HG02884 (cell line): ENCODE results near the gene NEK8.
A peak's percentile ranks its signal among the peaks of the same experiment; 100 is the strongest.

Source experiments
- ATAC-seq: cut with Tn5 transposase; IDR thresholded peaks from one replicate; pipeline ENCODE4 v1.9.1; 2021; ENCODE audit warnings: mild to moderate bottlenecking, moderate library complexity; ENCODE audit not compliant: unreplicated experiment

The NEK8 gene

DNA sequence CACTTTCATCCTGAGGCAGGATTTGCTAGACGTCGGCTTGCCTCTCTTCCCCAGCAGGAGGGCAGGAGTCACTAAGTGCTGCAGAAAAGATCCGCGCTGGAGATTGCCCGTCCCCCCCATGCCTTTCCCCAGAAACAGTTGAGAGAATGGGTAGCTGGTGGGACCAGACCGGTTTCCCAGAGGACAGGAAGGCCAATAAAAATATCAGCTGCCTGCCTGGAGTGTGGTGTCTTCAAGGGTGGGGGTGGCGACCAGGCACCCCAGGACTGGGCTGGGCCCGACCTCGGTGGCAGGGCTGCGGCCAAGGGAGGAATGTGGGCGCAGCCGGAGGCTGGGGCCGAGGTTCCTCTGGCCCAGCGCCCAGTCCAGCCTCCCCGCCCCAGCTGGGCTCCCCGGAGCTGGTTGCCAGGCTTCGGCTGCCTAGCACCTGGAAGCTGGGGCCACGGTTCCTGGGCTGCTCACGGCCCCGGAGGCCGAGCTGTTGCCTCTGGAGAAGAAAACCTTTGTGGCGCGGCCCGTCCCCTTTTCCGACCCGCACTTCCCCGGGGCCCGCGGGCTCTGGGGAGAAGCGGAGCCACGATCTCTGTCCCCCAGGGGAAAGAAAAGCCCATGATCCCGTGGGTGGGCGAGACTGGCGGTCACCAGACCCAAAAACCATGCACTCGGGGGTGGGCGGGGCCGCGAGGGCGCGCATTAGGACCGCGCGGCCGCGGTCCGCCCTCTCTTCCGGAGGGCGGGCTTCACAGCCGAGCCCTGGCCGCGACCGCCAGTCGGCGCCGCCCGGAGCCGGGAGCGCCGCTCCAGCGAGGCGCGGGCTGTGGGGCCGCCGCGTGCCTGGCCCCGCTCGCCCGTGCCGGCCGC is 14.9 kb downstream of the NEK8 start, which contains the start of gene TRAF4:
Gene TRAF4 (plus strand): TSS at position 769 of the 861 bp plus-strand sequence. CDS start 102 bp downstream, outside the sequence.
- peak; percentile 49 for ATAC-seq

DNA sequence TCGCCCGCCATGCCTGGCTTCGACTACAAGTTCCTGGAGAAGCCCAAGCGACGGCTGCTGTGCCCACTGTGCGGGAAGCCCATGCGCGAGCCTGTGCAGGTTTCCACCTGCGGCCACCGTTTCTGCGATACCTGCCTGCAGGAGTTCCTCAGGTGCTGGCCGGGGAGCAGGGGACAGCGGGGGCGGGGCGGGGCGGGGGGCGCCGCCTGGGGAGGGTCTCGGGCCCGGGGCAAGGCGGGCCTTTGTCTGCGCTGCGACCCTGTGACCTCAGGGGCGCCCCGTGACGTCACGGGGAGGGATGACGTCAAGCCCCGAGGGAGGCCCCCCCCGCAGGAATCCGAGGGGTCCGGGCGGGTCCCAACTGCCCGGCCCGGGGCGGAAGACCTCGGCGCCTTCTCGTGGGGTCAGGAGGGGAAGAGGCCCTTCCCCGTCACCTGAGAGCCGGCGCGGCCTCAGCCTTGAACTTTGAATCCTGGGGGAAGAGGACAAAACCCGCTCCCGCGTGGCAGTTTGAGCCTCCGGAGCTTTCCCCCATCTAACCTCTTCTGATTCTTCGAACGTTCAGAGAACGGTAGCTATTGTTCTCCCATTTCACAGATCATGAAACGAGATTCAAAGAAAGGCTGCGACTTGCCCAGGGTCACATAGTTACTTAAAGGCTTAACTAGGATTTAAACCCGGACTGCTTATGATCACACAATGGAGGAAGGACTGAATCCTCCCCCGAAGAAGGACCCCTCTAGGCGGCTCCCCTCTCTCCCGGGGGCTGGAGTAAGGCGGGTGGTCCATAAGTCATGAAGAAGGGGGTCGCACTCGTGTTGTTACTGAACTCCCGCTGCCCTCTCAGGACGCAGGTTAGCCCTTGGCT is 15.8 kb downstream of the NEK8 start:
- ATAC-seq, result no peak

DNA sequence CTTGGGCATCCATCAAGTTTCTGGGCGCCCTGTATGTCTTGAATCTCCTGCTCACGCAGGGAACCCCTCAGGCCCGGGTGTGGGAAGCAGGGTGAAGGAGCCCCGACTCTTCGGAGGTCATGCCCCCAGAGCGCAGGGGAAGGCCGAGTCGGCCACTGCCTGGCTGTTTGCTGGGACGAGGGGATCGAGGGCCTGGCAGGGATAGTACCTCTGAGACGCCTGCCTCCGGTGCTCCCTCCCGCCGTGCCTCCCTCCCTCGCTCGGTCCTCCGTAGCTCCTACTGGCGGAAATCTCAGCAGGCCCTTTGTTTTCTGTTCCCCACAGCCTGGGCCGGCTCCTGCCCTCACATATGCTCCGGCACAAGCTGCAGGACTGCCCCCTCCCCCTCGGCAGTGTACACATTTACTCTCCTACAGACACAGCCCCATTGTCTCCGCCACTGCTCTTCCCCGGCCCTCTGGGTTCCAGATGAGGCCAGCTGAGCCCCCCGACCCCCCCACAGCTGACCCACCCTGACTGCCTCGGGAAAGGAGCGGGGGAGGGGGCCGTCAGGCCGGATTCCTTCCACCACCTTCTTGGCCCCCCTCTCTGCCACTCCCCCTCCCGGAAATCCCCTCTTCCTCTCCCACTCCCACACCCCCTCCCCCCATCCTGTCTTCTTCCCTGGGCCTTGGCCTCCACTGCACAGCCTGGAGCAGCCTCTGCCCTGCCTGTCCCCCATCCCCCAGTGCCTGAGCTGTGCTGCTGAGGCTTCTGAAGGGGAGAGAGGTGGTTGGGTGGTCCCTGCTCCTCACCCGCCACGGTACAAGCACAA is 16.6 kb downstream of the NEK8 start:
- no peak for ATAC-seq

DNA sequence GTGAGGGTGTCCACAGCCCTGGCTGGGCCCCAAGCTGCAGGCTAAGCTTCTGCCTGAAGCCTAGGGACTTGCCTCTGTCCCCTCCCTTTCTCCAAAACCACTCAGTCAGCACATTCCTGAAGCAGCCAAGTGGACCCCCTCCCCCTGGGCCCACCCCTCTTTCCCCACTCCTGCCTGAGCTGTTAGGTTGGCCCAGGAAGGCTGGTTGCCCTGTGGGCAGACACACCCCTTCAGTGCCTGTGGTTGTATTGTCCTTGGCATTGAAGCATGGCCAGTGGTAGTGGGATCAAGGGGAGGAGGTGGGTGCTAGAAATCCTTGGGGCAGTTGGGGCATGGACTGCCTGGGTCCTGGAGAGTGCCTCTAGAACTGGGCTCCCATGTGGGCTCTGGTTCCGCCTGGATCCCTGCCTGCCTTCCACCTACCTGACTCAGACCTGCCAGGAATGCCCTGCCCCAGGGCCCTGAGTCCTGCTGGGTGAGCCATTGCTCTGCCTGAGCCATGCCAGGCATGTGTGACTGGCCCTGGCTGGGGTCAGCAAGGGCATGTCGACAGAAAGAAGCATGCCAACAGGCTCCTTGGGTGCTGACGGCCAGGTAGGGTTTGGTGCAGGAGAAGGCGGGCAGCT is 17.3 kb downstream of the NEK8 start:
- ATAC-seq, result no peak

DNA sequence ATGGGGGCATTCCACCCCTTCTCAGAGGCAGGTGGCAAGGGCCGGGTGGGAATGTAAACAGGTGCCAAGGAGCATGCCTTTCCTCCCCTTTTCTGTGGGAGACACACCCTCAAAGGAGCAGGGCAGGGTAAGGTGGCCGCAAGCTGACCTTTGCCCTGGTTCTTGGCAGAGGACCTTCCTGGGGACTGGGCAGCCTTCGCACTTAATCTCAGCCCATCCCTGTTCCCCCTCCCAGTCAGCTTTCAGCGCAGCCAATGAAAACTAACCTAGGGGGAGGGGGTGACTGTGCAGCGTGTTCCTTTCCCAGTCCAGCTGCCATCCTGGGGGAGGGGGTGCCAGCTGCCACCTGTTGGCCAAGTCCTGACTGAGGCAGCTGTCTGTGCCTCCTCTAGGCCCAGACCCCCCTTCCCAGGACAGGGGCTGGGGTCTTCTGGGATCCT is 18.0 kb downstream of the NEK8 start:
- no peak for ATAC-seq

DNA sequence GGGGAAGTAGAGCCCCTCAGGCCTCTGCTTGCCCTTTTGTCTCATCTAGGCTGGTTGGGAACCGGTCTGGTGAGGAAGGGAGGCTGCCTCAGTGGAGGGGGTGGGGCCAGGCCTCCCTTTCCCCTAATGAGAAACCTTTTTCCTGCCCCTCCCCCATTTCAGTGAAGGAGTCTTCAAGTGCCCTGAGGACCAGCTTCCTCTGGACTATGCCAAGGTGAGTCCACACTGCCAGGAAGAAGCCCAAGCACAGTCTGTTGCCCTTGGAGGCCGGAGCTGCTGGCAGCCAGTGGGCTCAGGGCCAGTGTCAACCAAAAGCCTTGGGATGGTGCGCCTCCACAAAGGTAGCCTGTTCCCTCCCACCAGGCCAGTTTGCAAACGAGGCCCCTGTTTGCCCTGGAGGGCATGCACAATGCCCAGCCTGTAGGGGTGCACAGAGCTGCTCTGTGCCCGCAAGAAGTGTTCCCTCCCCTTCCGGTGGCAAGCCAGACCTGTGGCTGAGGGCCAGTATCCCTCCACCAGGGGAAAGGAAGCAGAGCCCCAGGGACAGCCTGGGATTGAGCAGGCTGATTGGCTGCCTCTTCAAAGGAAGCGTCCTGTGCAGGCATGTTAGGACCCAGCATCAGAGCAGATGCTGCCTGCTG is 18.6 kb downstream of the NEK8 start:
- ATAC-seq, result no peak

DNA sequence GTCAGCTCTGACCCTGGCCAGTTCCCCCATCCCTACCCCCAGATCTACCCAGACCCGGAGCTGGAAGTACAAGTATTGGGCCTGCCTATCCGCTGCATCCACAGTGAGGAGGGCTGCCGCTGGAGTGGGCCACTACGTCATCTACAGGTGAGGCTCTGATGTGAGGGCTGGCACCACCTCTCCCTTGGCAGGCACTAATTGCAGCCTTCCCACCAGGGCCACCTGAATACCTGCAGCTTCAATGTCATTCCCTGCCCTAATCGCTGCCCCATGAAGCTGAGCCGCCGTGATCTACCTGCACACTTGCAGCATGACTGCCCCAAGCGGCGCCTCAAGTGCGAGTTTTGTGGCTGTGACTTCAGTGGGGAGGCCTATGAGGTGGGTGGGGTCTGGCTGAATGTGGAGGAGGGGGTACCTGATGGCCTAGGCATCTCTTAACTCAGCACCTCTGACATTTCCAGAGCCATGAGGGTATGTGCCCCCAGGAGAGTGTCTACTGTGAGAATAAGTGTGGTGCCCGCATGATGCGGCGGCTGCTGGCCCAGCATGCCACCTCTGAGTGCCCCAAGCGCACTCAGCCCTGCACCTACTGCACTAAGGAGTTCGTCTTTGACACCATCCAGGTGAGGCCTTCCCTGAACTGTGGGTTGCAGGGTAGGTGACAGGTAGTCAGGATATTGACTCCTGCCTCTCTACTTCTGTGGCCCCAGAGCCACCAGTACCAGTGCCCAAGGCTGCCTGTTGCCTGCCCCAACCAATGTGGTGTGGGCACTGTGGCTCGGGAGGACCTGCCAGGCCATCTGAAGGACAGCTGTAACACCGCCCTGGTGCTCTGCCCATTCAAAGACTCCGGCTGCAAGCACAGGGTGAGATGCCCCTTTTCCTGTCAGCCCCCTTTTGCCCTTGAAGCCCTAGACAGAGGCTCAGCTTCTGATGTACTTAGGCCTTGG is 19.5 kb downstream of the NEK8 start:
- no peak for ATAC-seq

DNA sequence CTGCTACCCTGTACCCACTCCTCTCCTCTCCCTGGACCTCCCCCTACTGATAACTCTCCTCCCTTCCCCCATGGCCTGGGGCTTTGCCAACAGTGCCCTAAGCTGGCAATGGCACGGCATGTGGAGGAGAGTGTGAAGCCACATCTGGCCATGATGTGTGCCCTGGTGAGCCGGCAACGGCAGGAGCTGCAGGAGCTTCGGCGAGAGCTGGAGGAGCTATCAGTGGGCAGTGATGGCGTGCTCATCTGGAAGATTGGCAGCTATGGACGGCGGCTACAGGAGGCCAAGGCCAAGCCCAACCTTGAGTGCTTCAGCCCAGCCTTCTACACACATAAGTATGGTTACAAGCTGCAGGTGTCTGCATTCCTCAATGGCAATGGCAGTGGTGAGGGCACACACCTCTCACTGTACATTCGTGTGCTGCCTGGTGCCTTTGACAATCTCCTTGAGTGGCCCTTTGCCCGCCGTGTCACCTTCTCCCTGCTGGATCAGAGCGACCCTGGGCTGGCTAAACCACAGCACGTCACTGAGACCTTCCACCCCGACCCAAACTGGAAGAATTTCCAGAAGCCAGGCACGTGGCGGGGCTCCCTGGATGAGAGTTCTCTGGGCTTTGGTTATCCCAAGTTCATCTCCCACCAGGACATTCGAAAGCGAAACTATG is 20.4 kb downstream of the NEK8 start:
- ATAC-seq, result no peak

DNA sequence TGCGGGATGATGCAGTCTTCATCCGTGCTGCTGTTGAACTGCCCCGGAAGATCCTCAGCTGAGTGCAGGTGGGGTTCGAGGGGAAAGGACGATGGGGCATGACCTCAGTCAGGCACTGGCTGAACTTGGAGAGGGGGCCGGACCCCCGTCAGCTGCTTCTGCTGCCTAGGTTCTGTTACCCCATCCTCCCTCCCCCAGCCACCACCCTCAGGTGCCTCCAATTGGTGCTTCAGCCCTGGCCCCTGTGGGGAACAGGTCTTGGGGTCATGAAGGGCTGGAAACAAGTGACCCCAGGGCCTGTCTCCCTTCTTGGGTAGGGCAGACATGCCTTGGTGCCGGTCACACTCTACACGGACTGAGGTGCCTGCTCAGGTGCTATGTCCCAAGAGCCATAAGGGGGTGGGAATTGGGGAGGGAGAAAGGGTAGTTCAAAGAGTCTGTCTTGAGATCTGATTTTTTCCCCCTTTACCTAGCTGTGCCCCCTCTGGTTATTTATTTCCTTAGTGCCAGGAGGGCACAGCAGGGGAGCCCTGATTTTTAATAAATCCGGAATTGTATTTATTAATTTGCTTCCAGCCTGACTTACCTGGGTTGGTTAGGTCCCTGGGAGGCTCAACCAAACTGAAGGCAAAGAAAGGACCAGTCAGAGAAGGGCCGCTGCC is 21.1 kb downstream of the NEK8 start:
- no peak for ATAC-seq

DNA sequence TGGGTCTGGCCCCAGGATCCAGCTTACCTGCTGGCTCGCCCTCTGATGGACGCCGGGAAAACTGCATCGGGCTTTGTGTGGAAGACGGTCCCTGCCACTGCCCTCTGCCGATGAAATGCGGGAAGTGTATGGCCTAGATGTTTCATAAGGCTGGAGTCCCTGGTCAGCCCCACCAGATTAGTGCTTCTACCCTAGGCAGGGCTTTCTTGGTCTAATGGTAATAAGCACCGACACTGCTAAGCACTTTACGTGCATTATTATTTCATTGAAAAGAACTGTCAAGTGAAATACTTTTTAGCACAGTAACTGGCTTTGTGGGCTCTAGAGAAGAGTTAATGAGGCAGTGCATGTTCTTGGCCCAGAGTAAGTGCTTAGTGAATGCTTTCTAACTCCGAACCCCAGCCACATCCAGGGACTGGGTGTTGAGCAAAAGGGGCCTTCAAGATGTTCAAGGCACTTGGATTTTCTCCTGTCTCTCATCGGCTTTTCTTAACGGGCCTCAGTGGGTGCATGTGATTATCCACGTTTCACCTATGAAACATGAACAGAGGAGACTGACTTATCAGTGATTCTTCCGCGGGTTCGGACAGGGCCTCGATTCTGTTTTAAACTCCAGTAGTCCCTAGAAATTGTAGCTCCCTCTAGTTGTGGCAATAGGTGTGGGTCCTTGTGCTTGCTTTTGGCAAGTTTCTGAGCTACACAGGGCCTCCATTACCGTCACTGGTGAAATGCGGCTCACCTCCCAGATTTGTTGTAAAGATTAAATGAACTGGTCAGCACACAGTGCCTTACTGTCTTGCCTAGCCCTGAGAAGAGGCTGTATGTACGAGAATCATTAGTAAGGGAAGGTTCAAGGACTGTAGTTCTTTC is 21.8 kb downstream of the NEK8 start:
- ATAC-seq, result no peak

DNA sequence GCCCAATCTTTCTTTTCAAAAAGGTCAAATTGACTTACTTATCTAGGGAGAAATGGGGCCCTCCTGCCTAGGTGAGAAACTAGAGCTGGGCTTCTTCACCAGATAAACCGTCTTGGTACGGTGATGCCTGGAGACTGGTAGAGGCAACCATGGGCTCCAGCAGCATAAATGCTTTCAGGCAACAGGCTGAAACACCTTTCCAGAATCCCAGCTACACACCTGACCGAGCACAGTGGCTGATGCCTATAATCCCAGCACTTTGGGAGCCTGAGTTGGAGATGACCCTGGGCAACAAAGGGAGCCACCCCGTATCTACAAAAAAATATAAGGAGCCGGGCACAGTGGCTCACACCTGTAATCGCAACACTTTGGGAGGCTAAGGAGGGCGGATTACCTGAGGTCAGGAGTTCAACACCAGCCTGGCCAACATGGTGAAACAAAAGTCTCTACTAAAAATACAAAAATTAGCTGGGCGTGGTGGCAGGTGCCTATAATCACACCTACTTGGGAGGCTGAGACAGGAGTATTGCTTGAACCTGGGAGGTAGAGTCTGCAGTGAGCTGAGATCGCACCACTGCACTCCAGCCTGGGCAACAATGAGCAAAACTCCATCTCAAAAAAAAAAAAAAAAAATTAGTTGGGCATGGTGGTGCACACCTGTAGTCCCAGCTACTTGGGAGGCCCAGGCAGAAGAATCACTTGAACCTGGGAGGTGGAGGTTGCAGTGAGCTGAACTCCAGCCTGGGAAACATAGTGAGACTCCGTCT is 23.2 kb downstream of the NEK8 start:
- ATAC-seq, result no peak

DNA sequence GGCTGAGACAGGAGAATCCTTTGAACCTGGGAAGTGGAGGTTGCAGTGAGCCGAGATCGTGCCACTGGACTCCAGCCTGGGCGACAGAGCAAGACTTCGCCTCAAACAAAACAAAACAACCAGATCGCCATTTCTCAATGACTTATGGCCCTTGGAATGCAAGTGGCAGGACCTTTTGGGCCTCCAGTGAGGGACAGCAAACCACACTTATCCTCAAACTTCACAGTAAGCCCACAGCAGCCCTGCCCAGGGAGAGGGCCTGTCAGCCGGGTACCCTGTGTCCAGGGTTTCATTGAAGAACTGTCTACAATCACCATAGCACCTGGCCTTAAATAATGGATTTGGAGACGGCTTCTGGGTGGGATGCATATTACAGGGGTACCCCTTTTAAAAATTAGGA is 26.9 kb downstream of the NEK8 start:
- ATAC-seq, result no peak

DNA sequence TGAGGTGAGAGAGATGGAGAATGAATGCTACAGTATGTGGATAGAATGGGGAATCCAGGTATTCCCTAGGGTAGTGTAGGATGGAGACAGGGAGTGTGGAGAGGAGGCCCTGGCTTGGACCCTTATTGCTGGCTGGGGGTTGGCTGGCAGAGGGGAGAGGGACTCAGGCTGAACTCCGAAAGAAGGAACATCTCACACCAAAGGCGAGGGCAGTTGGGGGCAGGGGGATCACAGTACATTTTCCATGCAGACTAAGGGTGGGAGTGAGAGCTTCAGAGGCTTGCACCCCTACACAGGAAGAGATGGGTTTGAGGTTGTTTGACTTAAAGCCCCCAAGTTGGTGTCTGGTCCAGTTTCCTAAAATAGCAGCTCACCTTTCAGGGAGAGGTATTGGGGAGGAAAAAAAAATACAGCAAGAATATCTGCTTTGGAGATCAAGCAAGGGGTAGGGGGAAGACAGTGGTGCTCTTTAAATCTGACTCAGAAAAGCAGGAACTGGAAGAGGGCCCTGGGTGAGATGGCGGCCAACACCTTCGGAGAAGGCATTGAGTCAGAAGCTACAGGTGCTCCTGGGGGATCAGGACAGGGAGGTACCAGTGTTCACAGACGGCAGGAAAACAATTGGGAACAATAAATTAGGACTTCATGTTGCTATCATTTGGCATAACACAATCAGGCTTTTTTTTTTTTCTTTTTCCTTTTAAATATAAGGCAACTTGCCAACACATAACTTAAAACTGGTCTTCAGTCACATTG is 27.6 kb downstream of the NEK8 start:
- ATAC-seq, result no peak

DNA sequence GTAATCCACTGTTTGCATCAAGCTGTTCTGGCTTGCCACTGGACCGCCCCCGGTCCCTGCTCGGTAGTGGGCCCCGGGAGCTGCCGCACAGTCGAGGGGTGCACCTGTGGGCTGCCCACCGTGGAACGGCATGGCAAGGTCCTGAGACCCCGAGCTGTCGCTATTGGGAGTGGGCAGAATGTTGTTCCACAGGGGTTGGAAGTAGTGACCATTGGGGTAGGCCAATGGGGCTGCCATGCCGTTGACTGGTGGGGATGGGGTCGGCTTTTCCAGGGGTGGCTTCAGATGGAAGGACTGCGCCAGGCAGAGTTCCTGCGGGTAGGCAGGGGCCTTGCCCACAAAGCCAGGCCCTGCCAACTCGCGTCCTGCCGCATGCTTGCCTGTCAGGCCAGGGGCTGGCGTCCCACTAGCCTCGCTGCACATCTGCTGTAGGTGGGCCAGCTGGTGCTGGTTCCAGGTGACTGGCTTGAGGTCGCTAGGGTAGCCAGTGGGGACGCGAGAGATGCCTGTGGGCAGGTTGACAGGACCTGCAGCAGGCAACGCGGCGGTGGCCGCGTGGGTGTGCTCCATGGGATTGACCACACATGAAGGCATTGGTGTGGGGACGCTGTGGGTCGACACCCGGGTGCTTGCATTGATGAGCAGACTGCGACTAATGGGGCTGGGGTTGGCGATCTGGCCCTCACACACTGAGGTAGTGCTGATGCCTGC is 30.0 kb downstream of the NEK8 start:
- ATAC-seq, result no peak
